ENCODE data around the gene IL17RE.
"Not testable (repeated sequence)": the region's sequence is repeated elsewhere in the genome, so short reads cannot be mapped to it uniquely, and the experiment has no call there.

The IL17RE gene

GRCh38 chr3:9902372-9903237 is at the start of gene IL17RE:
TSS of gene IL17RE (plus strand) at chr3:9902848. CDS start at chr3:9902933, 85 bp downstream.
- DNase-seq, result peak; percentile 79

DNA sequence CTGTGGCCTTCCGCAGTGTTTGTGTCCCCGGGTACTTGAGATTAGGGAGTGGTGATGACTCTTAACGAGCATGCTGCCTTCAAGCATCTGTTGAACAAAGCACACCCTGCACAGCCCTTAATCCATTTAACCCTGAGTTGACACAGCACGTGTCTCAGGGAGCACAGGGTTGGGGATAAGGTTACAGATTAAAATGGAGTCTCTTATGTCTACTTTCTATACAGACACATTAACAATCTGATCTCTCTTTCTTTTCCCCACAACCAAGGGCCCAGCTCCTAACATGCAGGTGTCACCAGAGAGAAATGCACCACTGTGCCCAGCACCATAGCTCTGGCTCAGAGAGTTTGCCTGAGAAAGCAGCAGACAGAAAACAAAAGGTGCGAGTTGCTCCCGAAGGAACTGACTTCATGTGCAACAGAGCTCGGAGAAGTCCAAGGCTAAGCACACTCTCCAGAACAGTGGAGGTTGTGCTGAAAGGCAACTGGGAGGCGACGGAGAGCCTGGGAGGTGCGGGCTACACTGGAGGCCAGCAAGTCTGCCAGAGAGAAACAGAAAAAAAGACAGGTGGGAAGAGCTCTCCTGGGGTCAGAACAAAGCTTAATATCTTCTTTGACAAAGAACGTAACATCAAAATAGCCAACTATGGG is 48.2 kb upstream of the IL17RE start:
- not testable (repeated sequence) for DNase-seq

DNA sequence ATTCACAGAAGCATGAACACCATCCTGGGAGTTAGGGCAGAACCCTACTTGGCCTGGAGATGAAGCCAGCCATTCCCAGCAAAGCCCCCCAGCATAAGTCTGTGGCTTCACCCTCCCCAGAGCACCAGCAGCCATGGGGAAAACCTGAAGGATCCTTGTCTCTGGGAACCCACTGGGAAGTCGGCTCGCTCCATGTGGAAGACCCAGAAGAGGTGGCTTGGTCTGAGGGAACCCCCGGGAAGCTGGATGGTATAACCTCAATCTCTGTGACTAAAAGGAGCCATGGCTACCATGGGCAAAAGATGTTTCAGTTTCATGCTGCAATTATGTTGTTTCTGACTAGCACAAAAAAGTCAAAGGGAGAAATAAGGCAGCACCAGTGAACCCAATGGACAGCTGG is 47.1 kb upstream of the IL17RE start:
- no peak for DNase-seq

DNA sequence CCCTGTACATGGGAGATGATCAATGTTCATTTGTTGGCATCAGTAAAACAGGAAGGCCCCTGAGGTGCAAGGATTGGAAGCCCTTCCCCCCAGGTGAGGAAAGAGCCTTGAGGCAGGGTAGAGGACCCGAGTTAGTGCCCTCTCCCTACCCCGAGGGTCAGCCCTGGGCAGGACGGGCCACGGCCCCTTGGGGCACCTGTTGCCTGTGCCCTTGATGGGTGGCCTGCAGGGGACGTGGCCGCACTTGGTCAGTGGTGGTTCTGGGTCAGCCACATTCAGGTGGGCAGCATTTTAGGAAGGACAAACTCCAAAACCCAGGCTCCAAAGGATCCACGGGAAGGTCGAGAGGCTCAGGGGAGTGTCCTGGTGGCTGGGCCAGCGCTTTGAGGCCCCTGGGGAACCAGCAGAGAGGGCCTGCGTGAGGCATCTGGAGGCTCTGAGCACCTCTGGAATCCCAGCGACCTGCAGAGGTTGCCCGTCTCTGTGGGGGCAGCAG is 43.1 kb upstream of the IL17RE start:
- DNase-seq, result no peak

DNA sequence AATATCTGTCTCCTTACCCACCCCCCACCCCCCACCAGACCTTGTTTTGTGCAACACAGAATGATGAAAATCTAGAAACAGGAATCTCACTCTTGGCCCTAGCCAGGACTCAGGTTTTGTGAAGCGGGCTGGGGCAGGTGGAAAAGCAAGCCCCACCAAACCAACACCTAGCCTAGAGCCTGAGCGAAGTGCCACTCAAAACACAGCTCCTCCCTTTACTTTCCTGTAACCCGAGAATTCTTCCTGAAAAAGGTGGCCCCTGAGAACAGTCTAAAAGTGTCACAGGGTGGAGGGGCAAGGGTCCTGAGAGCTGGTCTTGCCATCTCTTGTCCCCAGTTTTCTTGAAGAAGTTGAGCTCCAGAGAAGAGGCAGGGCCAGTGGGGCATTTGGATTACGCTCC is 41.4 kb upstream of the IL17RE start:
- no peak for DNase-seq

- DNase-seq, result no peak
Measured at GRCh38 chr3:9861626-9862130, 41.0 kb upstream of the IL17RE start.

- peak; percentile 94 for DNase-seq
Measured at GRCh38 chr3:9862391-9863057, 40.1 kb upstream of the IL17RE start.

DNA sequence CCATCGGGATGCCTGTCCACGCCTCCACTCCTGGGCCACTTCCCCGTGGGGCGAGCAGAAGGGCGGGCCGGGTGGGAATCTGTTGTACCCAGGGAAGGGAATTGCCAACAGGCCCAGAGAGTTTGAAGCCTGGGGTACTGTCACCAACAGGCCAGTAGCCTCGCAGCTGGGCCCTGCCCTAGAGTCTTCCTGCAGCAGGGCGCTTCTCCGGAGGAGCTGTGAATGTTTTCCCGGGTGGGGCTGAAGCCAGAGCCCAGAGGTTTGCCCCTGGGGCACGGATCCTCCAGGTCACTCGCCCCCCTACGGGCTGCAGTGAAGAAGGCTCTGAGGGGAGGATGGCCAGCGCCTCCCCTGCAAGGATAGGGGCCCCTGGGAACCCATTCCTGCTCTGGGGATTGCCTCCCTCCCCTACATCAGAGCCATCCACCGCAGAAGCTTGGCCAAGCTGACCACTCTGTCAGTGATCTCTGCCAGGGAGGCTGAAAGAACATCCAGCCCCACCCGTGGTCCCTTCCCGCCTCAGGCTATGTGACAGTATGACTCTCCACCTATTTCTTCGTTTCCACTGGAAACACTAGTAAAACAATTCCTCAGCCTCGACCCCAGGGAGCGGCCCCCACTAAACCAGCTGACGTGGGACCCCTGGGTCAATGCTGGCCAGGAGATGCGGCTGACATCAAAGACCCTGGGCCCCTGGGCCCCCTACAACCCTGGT is 39.4 kb upstream of the IL17RE start:
- no peak for DNase-seq

- DNase-seq, result no peak
Measured at GRCh38 chr3:9864200-9864927, 38.3 kb upstream of the IL17RE start.

DNA sequence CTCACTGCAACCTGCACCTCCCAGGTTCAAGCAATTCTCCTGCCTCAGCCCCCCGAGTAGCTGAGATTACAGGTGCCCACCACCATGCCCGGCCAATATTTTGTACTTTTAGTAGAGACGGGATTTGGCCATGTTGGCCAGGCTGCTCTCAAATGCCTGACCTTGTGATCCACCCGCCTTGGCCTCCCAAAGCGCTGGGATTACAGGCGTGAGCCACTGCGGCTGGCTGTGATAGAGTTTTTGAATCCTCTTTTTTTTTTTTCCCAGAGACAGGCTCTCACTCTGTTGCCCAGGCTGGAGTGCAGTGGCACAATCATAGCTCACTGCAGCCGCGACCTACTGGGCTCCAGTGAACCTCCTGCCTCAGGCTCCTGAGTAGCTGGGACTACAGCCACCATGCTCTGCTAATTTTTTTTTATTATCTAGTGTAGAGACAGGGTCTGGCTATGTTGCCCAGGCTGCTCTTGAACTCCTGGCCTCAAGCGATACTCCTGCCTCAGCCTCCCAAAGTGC is 37.5 kb upstream of the IL17RE start:
- not testable (repeated sequence) for DNase-seq

- no peak for DNase-seq
Measured at GRCh38 chr3:9866639-9867038, 36.0 kb upstream of the IL17RE start.

GRCh38 chr3:9867106-9867505 is 35.5 kb upstream of the IL17RE start:
- DNase-seq, result no peak

- no peak for DNase-seq
Measured at GRCh38 chr3:9869955-9870354, 32.7 kb upstream of the IL17RE start.

DNA sequence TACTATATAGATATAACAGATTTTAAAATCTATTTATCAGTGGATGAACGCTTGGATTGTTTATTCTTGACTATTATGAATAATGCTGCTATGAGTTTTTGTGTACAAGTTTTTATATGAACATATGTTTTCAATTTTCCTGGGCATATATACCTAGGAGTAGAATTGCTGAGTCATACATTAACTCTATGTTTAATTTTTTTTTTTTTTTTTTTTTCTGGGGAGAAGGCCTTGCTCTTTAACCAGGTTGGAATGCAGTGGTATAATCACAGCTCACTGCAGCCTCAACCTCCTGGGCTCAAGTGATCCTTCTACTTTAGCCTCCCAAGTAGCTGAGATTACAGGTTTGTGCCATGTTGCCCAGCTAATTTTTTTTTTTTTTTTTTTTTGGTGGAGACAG is 31.7 kb upstream of the IL17RE start:
- DNase-seq, result no peak

DNA sequence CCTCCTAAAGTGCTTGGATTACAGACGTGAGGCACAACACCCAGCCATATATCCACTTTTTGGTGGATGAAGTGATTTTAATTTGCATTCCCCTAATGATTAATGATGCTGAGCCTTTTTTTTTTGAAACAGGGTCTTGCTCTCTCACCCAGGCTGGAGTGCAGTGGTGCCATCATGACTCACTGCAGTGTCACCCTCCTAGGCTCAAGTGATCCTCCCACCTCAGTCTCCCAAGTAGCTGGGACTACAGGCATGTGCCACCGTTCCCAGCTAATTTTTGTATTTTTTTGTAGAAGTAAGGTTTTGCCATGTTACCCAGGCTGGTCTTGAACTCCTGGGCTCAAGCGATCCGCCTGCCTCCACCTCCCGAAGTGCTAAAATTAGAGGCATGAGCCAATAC is 30.6 kb upstream of the IL17RE start:
- not testable (repeated sequence) for DNase-seq

DNA sequence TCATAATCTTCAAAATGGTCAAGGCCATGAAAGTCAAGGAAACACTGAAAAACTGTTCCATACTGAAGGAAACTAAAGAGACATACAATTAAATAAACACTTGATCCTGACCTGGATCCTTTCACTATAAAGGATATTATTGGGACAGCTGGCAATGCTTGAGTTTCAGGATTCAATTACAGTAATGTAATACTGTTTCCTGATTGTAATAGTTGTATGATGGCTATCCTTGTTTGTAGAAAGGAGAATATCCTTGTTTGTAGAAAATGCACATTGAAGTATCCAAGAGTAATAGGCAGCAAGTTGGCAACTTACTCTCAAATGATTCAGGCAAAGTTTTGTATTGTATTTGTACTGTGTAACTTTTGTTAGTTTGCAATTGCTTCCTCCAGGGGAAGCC is 27.2 kb upstream of the IL17RE start:
- DNase-seq, result no peak

GRCh38 chr3:9876255-9876654 is 26.4 kb upstream of the IL17RE start:
- DNase-seq, result not testable (repeated sequence)

GRCh38 chr3:9876991-9877390 is 25.7 kb upstream of the IL17RE start:
- DNase-seq, result no peak

GRCh38 chr3:9878700-9879099 is 23.9 kb upstream of the IL17RE start:
- DNase-seq, result no peak

GRCh38 chr3:9879830-9880549 is 22.7 kb upstream of the IL17RE start, which contains the start of gene CIDEC:
TSS of gene CIDEC (minus strand) at chr3:9880253. CDS start at chr3:9878486, 1,767 bp downstream.
- DNase-seq, result no peak

DNA sequence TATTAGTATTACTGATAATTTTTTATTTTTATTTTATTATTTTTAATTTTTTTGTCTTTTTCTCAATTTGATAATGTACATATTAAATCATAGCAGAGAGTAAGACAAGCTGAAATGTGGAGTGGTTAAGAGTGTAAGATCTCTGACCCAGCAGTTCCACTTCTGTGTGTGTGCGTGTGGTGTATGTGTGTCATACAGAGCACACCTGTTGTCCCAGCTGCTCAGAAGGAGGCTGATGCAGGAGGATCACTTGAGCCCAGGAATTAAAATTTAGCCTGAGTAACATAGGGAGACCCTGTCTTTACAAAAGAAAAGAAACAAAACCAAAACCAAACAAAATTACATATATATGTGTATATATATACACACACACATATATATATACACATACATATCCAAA is 21.2 kb upstream of the IL17RE start:
- DNase-seq, result no peak
